Mesenteric fat pad (tissue), 1 donor: Measurements from ENCODE around the gene FLT3. TPM values are rescaled to one million over a fixed set of nuclear protein-coding genes. Genes with fewer than 3 reads are reported as not detected.

Experiments
- DNase-seq: peaks from one replicate; pipeline ENCODE4 v3.0.0-alpha.2; 2020; ENCODE audit warnings: low spot score
- total RNA-seq: library from RNA; stranded (reverse); fragmentation: NEBNext Ultra II Directional; extraction: Animal tissue kit (Norgen Biotek cat#: 25700); gene quantifications from one replicate; pipeline ENCODE4 v1.2.1, GENCODE V29; 2021
- donor health status: DM: yes; HTN: yes; CAD: no.

The FLT3 gene
- total RNA-seq, 1 donor from 2014 or later, result 0.55 TPM

DNA sequence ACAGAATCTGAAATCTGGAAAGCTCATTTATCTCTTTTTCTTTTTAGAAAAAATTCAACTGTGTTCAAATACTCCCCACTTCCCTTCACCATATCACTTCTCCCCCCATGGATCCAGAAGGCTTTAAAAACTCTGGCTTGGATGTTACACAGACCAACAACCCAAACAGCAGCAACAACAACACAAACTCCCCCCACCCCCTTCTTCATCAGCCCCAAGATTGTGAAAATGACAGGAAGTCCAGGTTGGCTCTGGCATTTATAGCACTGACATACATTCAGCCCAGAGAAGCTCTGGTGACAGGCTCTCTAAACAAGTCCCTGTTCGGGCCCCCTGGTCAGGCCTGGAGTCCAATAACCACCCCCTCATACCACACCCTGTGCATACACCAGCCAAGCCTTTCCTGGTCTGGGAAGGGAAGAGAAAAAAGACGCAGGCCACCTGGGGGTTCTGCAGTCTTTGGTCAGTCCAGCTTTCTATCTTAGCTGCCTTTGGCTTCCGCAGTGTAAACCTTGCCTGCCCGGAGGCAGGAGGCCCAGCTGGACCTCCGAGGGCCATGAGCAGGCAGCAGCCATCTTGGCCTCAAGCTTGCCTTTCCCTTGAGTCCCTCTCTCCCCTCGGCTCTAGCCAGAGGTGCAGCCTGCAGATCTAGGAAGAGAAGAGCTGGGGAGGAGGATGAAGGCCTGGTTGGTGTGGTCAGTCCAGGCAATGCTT lies 138.1 kb downstream of the FLT3 start:
- DNase-seq, result peak; percentile 57

DNA sequence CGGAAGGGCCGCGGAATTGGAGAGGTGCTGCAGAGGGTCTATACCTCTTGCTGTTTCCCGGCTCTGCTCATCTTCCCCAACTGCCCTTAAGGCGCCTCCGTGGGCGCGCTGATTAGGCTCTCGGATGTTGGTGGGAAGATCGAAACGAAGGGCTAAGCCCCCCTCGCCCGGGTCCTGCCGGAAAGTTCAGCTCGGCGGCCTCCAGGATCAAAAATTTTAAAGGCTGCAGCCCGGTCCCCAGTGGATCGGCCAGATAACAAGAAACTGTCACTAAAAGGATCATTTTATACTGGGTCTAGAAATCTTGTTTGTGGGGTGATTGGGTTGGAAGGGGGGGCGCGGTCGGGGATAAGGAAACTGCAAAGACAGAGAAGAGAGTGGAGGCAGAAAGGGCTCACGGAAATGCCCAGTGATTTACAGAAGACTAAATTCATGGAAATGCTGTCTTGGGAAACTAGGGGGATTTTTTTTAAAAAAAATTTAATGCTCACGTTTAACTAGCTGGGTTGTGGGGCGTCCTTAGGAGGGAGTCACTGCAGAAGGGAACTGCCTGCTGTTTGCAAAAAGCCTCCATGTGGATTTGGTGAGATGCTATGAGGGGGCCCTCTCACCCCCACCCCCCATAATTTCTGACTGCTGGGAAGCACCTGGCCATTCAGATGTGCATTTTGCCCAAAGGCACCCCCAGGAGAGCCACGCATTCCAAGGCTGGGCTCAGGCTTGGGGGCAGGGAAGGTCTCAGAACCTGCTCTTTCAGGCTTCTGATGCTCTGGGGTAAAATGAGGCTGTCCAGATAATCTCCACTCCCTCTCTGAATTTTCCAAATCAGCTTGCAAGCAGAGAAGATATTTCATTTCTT lies 138.9 kb downstream of the FLT3 start:
- DNase-seq, result no peak

DNA sequence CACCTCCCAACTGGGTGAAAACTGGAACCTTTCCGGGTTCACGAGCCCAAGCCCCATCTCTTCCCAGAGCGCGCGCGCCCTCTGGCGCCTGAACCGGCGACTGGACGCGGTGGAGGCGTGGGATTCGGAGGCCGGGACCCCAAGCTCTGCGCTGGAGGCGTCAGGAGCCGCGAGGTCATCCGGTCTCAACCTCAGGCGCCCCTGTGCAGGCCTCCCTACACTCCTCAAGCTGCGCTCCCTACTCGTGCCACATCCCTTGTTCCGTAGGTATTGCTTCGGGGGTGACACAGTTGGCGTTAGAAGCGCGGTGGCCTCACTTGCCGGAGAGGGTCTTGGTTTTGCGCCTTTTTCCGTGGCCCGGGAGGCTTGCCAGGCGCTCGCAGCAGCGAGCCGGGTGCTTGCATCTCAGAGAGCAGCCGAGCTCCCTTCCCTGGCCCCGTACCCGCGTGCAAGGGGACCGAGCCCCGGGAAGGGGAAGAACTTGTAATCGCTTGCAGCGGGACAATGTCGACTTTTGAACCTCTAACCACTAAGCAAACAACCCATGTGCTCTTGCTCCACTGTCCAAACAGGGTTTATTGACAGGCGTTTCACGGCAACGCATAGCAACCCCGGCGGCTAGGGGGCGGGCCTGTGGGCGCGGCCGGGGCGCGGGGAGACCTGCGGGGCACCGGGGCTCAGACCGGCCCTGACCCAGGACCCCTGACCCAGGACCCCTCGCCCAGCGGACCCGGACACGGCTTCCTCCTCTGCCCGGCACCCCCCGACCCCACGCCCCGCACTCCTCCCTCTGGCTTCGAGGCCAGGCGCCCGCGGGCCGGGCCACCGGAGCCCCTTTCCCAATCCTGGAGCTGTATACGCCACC lies 139.8 kb downstream of the FLT3 start:
- DNase-seq, result no peak

DNA sequence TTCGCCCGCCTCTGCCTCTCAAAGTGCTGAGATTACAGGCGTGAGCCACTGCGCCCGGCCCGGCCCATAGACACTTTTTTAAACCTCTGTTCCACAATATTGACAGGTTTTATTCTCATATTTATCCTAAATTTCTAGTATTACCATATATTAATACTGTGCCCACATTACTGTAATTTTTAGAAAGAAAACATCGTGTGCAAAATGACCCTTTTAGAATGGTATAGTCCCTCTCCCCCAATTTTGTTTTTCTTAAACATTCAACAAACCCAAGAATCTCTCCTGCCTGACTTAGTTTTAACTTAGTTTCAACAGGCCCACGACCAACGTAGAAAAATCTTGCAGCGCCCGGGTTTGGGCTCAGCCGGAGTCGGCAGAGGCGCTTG lies 140.4 kb downstream of the FLT3 start:
- no peak for DNase-seq

GRCh38 chr13:27956576-27957300 lies 143.6 kb downstream of the FLT3 start:
- DNase-seq, result no peak

DNA sequence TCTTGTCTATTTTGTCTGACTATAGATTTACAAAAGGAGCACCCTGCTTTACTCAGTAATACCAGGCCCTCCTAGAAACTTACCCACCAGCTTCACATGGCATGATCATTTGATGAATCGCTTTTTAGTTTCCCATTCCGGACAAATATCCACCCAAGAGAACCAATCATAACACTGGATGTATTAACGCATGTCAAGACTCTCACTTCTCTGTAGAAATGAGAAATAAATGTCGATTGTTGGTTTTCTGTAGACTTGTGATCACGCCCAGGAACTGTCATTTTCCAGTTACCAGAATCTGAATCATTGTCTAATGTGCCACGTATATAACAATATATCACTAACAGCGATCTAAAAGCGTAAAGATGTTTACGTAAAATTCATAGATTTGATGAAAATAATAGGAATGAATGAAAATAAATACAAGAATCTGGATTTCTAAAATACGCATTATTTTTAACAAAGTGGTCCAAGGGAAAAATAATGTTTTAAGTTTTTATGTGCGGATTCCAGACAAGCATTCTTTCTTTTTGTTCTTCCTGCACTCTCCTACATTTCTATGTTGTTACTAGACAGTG lies 145.3 kb downstream of the FLT3 start:
- no peak for DNase-seq

DNA sequence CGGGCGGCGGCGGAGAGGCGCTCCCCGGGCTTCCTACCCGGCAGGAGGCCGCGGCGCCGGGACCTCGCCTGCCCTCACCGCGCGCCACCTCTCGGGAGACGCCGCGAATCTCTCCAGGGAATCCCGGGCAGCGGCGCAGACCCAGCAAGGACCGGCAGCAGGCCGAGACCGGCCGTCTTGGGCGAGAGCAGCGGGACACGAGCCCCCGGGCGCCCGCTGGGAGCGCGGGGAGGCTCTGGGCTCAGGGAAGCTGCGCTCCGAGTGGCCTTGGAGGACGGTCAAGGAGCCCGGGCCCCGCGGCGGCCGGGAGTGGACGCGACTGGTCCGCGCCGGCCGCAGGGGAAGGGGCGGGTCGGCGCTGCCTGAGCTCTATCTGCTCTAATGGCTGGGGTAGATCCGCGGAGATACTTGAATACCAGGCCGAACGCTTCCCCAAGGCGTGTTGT lies 145.9 kb downstream of the FLT3 start:
- DNase-seq, result no peak

- DNase-seq, result no peak
Observed at GRCh38 chr13:27953676-27954405, 146.5 kb downstream of the FLT3 start.

Other genes starting within 250 kb of the FLT3 start
- not detected for gene PDX1, start 180.6 kb downstream of the FLT3 start, total RNA-seq
- gene CDX2, start 131.3 kb downstream of the FLT3 start, total RNA-seq, result 0.45 TPM
- 1.7 TPM for gene URAD, start 111.9 kb downstream of the FLT3 start, total RNA-seq
- 31.2 TPM for gene PAN3, start 38.0 kb upstream of the FLT3 start, total RNA-seq